Hepatic stellate cell (primary cell): ENCODE results near the gene B4GAT1.
"Not testable (repeated sequence)": the region's sequence is repeated elsewhere in the genome, so short reads cannot be mapped to it uniquely, and the experiment has no call there.

Source experiments
- DNase-seq: peaks from one replicate; pipeline ENCODE4 v3.0.0; 2011; ENCODE audit warnings: low spot score

B4GAT1 gene

DNA sequence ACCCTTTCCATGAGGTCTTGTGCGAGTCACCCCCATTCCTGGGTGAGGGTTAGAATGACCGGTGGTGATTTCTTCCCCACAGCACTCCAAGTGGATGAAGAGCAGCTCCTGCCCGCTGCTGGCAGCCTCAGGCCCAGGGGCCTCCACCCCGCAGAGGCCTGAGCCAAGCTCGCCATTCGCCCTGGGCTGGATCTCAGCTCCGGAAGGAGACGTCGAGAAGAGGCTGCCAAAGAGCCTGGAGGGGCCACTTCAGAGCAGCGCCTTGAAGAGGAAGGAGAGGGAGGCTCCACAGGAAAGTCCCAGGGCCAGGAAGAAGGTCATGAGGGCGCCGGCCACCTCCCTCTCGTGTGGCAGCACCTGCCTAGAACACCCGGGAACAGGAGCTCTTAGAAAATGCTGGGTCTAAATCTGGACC, 15.8 kb upstream of the B4GAT1 start:
- DNase-seq: no peak

DNA sequence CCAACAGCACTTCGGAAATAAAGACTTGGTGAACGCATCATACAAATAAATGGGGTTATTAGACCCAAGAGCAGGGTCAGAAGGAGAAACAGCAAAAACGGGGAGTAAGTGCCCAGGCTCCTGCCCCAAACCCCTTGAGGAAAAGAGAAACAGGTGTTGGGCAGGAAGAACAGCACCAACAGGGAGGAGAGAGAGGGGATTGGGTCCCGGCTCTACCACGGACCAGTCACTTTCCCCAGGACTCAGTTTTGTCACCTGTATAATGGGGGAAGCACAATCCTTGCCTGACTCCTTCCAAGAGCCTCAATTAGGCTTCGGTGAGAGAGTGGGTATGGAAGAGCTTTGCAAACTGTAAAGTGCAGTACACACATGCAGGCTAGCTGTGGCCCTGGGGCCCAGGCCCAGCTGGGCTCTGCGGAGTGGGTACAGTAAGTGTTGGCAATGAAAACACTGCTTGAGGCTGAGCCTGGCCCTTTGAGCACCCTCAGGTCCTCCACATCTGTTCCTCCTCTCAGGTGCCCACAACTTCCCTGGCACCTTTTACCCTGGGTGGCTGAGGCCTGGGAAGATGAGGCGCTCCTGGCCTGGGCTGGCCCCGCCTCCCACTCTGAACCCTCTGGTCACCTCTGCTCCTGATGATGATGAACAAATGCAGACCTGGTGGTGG, 15.2 kb upstream of the B4GAT1 start:
- DNase-seq: no peak

DNA sequence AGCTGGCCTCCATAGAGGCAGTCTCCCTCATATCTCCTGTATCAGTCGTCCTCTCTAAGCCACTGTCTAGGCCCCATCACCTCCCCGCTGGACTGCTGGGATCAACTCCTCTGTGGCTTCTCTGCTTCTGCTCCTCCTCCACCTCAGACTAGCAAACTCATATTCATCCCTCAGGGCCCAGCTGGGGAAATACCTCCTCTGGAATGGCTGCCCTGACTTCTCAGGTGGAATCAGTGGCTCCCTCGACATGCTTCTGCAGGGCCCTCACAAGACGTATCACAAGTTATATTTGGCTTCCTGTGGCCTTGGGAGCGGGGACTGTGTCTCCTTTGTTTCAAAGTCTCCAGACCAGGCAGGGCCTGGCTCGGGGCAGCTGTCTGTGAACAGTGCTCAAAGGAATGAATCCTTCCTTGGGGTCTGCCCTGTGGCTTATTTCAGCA, 14.1 kb upstream of the B4GAT1 start:
- no peak for DNase-seq

DNA sequence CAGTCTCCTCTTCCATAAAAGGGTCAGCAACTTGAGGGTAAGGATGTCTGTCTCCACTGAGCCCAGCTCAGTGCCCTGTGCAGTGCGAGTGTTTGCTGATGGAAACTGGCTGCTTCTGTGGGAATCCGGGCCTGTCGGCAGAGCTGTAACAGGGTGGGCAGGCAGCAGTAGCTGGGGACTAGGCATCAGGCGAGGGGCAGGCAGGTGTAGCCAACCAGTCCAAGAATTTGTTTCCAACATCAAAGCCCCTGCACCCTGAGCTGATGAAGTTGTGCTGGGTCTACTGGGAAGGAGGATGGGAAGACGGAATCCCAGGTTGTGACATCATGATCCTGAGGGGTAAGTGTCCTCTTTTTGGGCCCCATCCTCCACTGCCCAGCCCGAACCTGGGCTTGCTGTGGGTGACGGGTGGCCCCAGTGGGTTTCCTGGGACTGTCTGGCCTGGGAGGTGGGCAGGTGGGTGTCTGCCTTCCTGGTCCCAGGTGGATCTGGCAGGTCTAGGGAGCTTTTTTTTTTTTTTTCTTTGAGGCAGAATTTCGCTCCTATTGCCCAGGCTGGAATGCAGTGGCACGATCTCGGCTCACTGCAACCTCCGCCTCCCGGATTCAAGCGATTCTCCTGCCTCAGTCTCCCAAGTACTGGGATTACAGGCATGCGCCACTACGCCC, 13.1 kb upstream of the B4GAT1 start:
- DNase-seq: no peak

DNA sequence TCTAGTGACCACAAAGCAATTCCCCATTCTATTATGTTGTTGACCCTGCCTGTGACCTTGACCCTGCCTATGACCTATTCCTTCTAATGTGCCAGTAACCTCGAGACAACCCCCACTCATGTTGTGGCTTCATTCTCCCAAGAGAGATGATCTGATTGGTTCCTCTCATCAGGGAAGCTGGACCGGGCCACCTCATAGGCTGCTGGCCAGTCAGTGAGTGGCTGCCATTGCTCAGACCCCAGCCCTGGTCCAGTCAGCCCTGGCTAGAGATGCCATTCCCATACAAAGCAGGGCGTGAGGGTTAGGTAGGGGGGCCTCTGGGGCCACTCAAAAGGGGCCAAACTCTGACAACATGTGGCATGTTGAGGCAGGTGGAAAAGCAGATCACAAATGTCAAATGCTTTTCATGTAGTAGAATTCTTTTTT, 12.2 kb upstream of the B4GAT1 start:
- no peak for DNase-seq

DNA sequence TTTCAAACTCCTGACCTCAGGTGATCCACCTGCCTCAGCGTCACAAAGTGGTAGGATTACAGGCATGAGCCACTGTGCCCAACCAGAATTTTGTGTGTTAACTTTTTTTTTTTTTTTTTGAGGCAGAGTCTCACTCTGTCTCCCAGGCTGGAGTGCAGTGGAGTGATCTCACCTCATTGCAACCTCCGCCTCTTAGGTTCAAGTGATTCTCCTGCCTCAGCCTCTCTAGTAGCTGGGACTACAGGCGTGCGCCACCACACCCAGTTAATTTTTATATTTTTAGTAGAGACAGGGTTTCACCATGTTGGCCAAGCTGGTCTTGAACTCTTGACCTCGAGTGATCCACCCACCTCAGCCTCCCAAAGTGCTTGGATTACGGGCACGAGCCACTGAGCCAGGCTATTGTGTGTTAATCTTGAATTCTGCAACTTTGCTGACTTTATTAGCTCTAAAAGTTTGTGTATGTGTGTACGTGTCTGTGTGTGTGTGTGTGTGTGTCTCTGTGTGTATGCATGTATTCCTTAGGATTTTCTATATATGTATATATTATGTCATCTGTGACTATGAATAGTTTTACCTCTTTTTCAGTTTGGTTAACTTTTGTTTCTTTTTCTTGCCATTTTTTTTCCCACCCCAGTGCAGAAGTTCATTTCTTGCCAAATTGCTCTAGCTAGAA, 3.3 kb upstream of the B4GAT1 start:
- not testable (repeated sequence) for DNase-seq

DNA sequence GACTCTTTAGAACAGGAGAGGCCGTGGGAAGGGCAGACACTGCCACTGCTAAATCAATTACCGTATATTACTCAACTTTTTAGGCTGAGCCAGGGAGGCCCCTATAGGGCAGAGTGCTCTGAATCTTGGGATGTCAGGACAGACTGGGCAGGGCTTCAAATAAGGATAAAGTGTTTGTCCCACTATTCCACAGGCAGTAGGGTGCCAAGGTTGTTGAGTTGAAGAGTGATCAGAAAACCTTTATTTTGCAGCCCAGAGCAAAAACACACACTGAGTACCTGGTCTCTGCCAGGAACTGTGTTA, 1.6 kb upstream of the B4GAT1 start:
- DNase-seq: no peak

DNA sequence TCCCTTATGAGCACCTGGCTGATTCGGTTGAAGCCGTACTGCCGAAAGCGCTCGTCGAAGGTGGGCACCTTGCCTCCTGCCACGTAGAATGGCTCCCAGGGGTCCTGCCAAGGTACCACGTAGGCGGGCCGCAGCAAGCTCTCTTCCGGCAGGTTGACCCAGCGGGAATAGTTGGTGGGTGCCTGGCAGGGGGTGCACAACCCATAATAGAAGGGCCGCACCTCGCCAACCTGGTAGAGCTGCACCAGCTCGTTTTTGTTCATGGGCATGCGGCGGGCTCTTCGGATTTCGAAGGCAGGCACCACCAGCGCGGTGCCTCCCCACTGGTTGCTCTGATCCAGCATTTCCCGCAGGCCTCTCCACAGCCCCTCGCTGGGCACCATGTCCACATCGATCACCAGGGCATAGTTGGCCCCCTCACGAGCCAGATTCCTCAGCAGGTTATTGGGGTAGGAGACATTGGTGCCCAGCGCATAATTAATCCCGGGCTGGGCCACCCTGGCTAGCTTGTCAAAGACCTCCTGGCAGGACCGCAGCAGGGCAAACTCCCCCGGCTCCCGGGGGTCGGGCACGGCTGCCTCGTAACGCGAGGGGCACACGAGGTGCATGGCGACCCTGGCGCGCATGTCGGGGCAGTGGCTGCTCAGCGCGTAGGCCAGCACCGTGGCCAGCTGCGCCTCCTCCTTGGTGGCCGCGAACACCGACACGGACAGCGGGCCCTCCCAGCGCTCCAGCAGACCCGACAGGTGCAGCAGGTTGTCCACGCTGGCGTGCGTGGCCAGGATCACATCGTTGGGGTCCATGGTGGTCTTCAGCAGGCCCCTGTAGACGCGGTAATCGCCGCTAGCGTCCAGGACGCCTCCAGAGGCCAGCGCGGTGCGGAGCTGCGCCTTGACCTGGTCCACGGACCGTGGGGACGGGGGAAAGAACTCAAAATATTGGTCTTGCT, 679 bp downstream of the B4GAT1 start:
- no peak for DNase-seq

DNA sequence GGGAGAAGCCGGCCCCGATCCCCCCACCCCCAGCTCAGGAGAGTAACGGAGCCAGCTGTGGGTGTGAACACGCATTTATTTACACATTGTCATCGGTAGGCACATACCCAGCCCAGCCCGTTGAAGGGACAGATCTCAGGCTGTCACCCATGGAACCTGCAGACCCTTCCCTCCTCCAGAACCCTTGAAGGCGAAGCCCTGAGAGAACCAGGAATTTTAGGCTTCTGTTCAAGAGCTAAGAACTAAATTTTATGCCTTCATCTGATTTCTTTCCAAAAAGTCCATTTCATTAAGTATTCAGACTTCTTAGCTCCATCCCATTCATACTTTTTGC, 2.1 kb downstream of the B4GAT1 start:
- DNase-seq: no peak

DNA sequence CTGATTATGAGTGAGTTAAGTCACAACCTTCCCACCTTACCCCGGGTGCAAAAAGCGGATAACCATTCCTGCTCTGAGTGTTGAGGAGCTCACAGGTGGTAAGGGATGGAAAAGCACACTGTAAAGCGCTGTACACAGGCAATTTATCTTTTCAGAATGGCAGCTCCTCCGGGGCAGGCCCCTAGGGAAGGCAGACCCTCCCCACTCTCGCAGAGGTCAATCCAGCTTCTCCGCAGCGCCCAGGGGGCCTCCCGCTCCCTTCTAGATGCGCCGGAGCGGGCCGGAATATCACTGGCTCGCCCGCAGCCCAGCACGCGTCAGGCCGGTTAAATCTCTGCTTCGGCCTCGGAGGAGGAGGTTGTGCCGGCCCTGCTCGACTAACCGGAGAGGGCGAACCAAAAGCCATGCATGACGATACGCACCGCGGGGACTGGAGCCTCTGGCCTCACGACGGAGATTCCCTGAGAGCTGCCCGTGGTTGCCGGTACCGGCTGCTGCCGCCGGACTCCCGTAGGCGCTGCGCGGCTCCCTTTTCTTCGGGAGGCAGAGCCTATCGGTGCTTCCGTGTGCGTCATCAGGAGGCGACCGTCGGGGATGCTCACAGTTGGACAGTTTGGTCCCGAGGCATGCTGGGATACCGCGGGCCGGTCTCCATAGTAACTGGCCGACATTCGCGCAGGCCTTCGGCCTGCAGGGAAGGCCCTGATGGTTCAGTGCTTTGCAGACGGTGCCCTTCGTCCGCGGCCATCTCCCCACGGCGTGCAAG, 2.7 kb downstream of the B4GAT1 start, which contains the start of gene BRMS1:
TSS of gene BRMS1 (minus strand) at position 555 of the 766 bp plus-strand sequence. CDS start 2,870 bp downstream, outside the sequence.
- DNase-seq: peak; percentile 96

DNA sequence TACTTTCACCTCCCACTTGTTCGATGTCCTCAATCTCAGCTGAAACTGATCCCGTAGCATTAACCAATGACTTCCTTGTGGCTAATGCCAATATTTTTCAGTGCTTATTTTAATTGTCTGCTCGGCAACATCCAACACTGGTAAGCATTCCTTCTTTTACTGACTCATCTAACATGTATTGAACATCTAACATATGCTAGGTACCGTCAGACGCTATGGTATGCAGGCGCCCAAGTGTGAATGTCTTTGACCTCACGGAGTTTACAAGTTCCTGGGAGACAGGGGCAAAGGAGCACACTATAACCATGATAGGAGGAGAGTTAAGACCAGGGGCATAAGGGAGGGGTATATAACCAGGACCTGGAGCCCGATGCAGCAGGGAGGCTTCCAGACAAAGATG, 4.3 kb downstream of the B4GAT1 start:
- DNase-seq: no peak

DNA sequence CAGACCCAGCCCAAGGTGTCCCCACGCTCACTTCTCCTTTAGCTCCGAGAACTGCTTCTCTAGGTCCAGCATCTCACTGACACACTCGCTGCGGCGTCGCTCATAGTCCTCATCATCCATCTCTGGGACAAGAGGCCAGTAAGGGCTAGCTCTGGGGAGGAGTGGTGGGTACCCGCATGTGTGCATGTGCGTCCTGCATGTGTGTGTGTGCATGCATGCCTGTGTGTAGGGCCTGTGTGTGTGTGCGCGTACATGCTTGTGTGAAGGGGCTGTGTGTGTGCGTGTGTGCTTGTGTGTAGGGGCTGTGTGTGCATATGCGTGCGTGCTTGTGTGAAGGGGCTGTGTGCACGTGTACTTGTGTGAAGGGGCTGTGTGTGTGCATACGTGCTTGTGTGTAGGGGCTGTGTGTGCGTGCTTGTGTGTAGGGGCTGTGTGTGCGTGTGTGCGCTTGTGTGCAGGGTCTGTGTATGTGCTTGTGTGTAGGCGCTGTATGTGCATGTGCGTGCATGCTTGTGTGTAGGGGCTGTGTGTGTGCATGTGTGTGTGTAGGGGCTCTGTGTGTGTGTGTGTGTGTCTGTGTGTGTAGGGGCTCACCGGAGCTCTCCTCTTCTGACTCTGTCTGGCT, 5.8 kb downstream of the B4GAT1 start:
- DNase-seq: no peak

DNA sequence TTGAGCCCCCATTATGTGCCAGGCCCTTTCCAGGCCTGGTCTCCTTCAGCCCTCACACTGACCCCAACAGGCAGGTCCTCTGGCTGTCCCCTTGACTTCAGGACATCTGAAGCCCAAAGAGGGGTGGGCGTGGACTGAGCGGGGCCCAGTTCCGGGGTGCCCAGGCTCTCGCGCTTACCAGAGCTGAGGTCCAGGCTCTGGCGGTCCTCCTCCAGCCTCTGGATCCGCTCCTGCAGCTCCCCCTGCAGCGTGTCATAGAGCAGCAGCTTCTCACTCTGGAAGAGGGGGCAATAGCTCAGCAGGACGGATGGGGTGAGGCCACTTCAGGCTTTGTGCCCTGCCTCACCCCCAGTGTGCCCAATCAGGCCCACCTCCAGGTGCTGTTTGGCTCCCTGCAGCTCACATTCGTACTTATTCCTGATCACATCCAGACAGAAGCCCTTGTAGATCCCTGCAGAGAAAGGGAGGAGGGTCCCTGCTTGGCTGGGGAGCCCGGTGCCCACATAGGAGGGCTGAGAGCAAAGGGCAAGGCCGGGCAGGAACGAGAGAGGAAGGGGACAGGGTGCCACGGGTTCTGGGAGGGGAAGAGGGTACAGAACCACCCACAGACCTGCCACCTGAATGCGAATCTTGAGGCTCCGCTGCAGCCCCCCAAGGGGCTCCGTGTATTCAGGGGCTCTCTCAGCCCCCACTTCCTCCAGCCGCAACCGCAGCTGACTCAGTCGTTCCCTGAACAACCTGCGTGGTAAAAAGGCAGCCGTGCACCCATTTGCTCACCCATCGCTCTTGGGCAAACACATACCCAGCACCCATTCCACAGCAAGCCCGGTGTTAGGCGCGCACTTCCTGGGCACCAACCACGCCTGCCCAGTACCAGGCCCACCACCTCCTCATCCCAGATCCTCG, 6.6 kb downstream of the B4GAT1 start:
- no peak for DNase-seq

DNA sequence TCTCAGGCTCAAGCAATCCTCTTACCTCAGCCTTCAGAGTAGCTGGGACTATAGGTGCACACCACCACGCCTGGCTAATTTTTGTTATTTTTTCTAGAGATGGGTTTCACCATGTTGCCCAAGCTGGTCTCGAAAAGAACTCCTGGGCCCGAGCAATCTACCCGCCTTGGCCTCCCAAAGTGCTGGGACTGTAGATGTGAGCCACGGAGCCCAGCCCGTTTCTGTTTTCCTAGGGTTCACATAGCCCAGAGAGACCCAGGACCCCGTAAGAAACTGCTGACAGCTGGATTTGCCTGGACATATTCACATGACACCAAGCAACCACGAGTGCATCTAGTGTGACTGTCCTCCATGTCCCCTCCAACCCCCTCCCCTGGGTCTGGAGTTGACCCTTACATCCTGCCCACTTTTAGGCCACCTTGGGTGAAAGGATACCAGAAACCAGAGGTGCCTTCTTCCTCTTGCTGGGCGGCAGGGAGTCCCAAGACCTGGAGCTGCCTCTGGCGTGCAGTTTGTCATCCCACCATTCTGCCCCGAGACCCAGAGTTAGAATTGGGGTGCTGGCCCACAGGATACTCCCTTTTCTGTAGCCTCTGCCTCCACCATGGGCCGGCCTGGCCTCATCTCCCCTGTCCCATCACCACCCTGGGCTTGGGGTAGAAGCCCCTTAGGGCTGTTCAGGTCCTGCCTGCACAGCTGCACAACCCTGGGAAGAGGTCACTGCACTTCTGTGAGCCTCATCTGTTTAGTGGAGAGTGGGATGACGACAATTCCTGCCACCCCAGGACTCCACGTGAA, 7.5 kb downstream of the B4GAT1 start:
- DNase-seq: no peak

DNA sequence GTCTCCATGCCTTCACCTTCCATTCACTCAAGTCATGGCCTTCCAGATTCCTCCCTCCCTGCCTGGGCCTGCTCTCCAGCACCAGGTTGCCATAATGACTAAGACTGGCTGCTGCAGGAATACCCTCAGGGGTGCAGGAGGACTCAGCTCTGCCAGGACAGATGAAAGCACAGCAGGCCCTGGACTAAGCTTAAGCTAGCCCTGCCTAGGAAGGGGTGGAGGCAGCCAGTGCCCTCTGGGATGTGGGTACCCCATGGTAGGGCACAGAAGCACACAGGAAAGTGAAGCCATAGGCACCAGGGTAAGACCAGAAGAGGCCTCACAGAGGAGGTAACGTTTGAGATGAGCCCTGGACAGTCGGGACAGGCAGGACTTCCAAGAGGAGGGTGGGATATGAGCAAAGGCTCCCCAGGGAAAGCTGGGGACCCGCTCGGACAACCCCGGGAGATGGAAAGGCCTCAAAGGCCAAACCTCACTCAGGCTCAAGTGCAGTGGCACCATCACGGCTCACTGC, 8.2 kb downstream of the B4GAT1 start:
- no peak for DNase-seq

DNA sequence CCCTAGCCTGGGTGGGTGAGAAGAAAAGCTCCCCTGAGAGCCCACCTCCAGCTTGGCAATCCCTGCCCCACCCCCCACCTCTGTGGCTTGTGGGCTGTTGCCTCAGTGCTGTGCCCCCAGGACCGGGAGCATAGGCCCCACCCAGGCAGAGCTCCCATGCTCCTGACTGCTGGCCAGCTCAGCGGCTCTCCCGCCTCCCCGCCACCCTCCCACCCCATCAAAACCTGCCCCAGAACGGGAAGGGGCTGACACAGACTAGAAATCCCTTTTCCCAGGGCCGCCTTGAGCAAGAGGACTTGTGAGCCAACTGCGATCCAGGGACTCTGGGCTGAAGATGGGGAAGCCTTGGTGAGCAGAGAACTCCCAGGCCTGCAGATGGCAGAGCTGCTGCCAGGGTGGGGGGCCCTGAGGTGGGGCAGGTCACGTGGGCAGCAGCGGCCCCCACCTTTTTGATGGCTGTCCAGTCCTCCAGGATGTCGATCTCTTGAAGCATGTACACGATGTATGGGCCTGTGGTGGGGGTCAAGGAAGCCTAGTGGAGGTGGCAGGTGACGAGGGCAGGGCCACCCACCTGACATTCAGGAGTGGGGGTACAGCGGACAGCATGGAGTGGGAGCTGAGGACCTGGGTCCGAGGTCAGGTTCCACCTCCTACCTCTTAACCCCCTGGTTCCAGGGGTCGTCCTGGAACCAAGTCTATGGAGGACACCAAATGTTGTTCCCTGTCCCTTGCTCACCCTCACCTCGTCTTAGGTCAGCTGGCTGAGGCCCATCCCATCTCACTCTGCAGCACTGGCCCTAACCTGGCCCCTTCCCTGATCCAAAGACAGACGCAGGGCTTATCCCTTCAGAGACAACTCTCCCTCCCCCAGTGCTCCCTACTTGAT, 8.9 kb downstream of the B4GAT1 start:
- no peak for DNase-seq

DNA sequence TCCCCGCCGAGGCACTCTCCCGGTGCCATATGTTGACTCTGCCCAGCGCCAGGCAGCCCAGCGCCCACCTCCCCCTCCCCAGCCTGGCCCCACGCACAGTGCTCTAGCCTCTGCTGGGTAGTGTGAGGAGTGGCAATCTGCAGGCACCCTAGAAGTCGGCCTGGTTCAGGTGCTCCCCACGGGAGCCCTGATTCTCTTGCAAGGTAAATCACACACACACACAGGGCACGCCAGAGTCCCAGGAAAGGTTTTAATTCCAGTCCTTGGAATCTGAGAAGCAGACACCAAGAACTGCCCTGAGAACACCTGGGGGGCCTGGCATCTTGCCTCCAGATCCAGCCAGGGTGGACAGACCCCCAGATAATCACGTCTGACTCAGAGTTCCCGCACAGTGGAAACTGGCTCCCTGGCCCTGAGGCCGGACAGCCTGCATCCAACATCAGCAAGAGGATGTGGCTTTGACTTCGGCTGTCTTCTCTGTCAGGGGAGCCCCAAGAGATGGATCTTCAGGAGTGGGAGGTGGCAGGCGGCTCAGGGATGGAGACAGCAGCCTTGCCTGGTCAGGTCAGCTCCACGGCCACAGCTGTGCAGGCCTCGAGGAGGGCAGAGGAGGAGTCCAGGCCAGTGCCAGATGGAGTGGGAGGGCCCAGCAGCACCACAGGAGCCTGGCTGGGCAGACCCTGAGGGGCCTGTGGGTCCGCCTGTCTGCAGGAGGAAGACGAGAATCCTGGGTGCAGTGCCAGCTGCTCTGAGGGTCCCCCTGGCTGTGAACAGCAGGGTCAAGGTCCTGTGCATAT, 10.1 kb downstream of the B4GAT1 start:
- no peak for DNase-seq
